ENCODE results near the gene AMMECR1L.

DNA sequence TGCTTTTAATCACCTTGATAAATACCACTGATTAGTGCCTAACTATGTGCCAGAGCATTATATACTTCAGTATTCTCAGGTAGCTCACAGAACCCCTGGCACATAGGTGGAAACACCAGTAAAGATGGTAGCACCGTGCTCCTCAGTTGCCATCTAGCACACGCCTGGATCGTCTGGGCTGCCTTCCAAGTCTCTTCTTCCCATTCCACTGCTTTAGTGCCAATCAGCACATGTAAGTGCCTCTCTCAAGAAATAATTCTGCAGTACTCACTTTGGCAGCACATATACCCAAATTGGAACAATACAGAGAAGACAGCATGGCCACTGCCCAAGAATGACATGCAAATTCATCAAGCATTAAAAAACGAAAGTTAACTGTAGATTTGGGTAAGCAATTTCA, 40.8 kb downstream of the AMMECR1L start:
- TF ChIP-seq CTCF (IDR thresholded peaks at IDR 0.05; ENCODE audit: low read depth, low read length): no peak
- no peak for TF ChIP-seq MYC (IDR thresholded peaks at IDR 0.05; ENCODE audit: low read depth, low read length)
- no peak for TF ChIP-seq POLR2A (IDR thresholded peaks at IDR 0.05; ENCODE audit: extremely low read depth, insufficient read length)
- no peak for TF ChIP-seq MAX (IDR thresholded peaks at IDR 0.05; ENCODE audit: low read depth, low read length)

Measured in NB4 (cell line).